Hepatocyte (in vitro differentiated cells): Measurements from ENCODE around the gene FITM1. TPM values are rescaled to one million over a fixed set of nuclear protein-coding genes. Genes with fewer than 3 reads are reported as not detected.

Experiments
- DNase-seq: peaks from one replicate; pipeline ENCODE4 v3.0.0-alpha.2; 2016; ENCODE audit warnings: low spot score
- H2AFZ ChIP-seq: fragments of 200-600 bp; sonication (generic); 2 replicates; pipeline ENCODE4 v1.6.0; 2016; ENCODE audit warnings: antibody characterized with exemption, mild to moderate bottlenecking
- H3K27ac ChIP-seq: fragments of 200-600 bp; sonication (generic); 2 replicates; pipeline ENCODE4 v1.5.1; 2016; ENCODE audit warnings: mild to moderate bottlenecking
- H3K27me3 ChIP-seq: fragments of 200-600 bp; sonication (generic); 2 replicates; pipeline ENCODE4 v1.6.1; 2016
- H3K36me3 ChIP-seq: fragments of 200-600 bp; sonication (generic); replicated peaks from 2 replicates; pipeline ENCODE4 v1.5.1; 2016; ENCODE audit warnings: low read depth; ENCODE audit not compliant: insufficient read depth
- H3K4me1 ChIP-seq: fragments of 200-600 bp; sonication (generic); 2 replicates; pipeline ENCODE4 v1.5.1; 2016; ENCODE audit warnings: mild to moderate bottlenecking, moderate library complexity; ENCODE audit not compliant: insufficient read depth
- H3K4me2 ChIP-seq: fragments of 200-600 bp; sonication (generic); 2 replicates; pipeline ENCODE4 v1.6.0; 2016
- H3K4me3 ChIP-seq: fragments of 200-600 bp; sonication (generic); 2 replicates; pipeline ENCODE4 v1.5.1; 2016; ENCODE audit warnings: mild to moderate bottlenecking
- H3K79me2 ChIP-seq: fragments of 200-600 bp; sonication (generic); 2 replicates; pipeline ENCODE4 v1.6.0; 2017; ENCODE audit warnings: mild to moderate bottlenecking
- H3K9me2 ChIP-seq: fragments of 200-600 bp; sonication (generic); replicated peaks from 2 replicates; pipeline ENCODE4 v1.6.0; 2017; ENCODE audit warnings: mild to moderate bottlenecking; ENCODE audit not compliant: insufficient read depth
- H3K9me3 ChIP-seq: fragments of 200-600 bp; sonication (generic); 2 replicates; pipeline ENCODE4 v1.5.1; 2016; ENCODE audit warnings: low read depth, mild to moderate bottlenecking
- H4K20me1 ChIP-seq: fragments of 200-600 bp; sonication (generic); 2 replicates; pipeline ENCODE4 v1.6.0; 2016; ENCODE audit warnings: mild to moderate bottlenecking; ENCODE audit not compliant: insufficient read depth, poor library complexity, severe bottlenecking
- EZH2 ChIP-seq: fragments of 200-600 bp; sonication (generic); IDR thresholded peaks from 2 replicates; pipeline ENCODE4 v1.6.1; 2016; ENCODE audit warnings: antibody characterized with exemption, mild to moderate bottlenecking, borderline replicate concordance
- EZH2phosphoT487 ChIP-seq: fragments of 200-600 bp; sonication (generic); IDR thresholded peaks from one replicate; pipeline ENCODE4 v1.6.1; 2018; ENCODE audit warnings: antibody characterized with exemption, mild to moderate bottlenecking, low read depth, moderate library complexity; ENCODE audit not compliant: unreplicated experiment, severe bottlenecking
- WGBS: methylation state at CpG from one replicate; pipeline ENCODE4 v1.1.6; 2016; ENCODE audit warnings: low lambda C conversion rate; ENCODE audit errors: missing lambda C conversion rate; 5-methylcytosine and 5-hydroxymethylcytosine counted together
- polyA plus RNA-seq: library from polyadenylated mRNA; unstranded; fragments of >200 nt; fragmentation: Nextera tagmentation; extraction: Ambion mirVana; gene quantifications from 2 replicates; pipeline ENCODE4 v1.2.1, GENCODE V29; 2016
- total RNA-seq: library from RNA; depleted of rRNA; stranded (reverse); fragments of >200 nt; gene quantifications from 2 replicates; pipeline ENCODE4 v1.2.3, GENCODE V29; 2014
- TF ChIP-seq, protein P1 (sequence below): fragments of 200-600 bp; sonication (generic); IDR thresholded peaks from 2 replicates; pipeline ENCODE4 v1.5.1; 2016; ENCODE audit warnings: antibody characterized with exemption, mild to moderate bottlenecking; ENCODE audit not compliant: poor library complexity

Gene FITM1
- total and polyA plus RNA-seq, 2 experiments from 2014 or later: 1.0 to 2.2 TPM

DNA sequence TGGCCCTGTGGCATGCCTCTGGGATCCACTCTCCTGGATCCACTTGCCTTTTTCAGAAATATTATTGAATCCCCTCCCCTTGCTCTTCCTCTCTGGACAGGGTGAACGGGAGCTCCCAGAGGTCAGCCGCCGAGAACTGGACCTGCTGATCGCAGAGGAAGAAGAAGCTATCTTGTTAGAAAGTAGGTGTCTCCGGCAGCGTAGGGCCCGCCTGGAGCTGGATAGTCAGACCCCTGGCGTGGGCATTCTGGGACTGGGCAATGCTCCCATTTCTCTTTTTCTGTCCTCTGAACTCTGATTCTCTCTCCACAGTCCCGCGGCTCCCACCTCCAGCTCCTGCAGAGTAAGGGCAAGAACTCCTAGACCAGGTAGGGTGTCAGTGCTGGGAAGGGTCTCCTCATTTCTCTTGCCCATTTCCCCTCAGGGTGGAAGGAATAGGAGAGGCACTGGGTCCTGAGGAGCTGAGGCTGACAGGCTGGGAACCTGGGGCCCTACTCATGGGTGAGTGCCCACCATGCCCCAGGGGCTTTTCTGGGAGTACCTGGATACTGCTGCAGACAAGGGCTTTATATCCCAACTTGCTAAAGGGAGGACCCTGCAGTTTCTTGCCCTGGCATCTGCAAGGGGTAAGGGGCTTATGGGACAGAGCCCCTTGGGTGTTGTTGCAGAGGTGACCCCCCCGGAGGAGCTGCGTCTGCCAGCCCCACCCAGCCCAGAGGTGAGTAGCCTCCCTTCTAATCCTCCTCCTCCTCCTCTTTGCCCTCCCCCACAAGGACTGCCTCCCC, 46.8 kb downstream of the FITM1 start:
- no peak for TF ChIP-seq EZH2
- Histone ChIP-seq H3K9me2 (no peaks in the 10 kb centered on the region), H2AFZ (no peak overlapping the region), H3K79me2 (peaks cover 25% of the 10 kb centered on the region), H3K4me2 (no peak overlapping the region), H3K4me1 (peaks cover 5% of the 10 kb centered on the region), H4K20me1 (no peaks in the 10 kb centered on the region), H3K36me3 (peaks cover 2% of the 10 kb centered on the region), H3K4me3 (no peak overlapping the region), H3K9me3 (no peaks in the 10 kb centered on the region), H3K27ac (no peak overlapping the region), H3K27me3 (no peaks in the 10 kb centered on the region)
- 97% methylated on average over 12 of the region's 12 CpGs for WGBS
- DNase-seq: no peak

DNA sequence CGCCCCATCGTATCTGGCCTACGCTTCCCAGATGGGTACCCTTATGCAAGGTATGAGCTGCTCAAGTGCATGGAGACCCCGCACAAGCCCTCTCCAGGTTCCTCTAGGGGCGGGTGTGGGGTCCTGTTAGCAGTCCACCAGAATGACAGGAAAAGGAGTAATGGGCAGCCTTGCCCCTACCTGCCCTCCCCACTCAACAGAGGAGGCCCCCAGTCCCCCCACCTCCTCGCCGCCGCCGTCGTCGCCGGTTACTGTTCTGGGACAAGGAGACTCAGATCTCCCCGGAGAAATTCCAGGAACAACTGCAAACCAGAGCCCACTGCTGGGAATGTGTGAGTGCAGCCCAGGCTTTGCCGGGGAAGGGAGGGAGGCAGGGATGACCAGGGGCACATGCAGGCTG, 47.4 kb downstream of the FITM1 start:
- 92% methylated on average over 7 of the region's 14 CpGs for WGBS

DNA sequence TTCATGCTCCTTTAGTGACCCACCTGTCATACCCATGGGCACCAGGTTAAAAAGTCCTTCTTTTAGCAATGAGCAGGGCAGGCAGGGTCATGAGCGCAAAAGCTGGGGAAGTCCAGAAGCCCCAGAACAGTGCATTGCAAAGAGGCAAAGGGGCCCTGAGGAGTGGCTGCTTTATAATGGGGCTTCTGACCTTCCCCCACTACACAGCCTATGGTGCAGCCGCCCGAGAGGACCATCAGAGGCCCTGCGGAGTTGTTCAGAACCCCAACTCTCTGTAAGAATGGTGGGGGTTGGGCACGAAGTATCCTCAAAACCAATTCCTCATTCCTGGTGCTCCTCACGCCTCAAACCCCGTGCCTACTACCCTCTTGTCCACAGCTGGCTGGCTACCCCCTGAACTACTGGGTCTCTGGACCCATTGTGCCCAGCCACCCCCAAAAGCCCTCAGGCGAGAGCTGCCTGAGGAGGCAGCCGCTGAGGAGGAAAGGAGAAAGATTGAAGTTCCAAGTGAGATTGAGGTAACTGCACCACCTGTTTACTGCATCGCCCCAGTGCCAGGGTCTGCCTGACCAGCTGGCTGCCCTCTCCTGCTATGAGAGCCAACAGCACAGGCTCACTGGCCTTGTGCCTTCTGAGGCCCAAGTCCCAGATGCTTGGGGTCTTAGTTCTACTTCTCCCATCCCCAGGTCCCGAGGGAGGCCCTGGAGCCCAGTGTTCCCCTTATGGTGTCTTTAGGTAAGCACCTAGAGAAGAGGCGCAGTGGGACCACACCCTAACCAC, 48.1 kb downstream of the FITM1 start:
- TF ChIP-seq EZH2 (no peak), EZH2phosphoT487 (no peak)
- TF ChIP-seq, protein P1, sequence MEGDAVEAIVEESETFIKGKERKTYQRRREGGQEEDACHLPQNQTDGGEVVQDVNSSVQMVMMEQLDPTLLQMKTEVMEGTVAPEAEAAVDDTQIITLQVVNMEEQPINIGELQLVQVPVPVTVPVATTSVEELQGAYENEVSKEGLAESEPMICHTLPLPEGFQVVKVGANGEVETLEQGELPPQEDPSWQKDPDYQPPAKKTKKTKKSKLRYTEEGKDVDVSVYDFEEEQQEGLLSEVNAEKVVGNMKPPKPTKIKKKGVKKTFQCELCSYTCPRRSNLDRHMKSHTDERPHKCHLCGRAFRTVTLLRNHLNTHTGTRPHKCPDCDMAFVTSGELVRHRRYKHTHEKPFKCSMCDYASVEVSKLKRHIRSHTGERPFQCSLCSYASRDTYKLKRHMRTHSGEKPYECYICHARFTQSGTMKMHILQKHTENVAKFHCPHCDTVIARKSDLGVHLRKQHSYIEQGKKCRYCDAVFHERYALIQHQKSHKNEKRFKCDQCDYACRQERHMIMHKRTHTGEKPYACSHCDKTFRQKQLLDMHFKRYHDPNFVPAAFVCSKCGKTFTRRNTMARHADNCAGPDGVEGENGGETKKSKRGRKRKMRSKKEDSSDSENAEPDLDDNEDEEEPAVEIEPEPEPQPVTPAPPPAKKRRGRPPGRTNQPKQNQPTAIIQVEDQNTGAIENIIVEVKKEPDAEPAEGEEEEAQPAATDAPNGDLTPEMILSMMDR: no peak
- H3K4me1 ChIP-seq: no peaks in the 10 kb centered on the region
- no peaks in the 10 kb centered on the region for H3K27me3 ChIP-seq
- H3K9me3 ChIP-seq: no peaks in the 10 kb centered on the region
- H3K27ac ChIP-seq: peak overlapping the region; percentile 87
- H3K36me3 ChIP-seq: peaks cover 2% of the 10 kb centered on the region
- H3K4me3 ChIP-seq: no peak overlapping the region
- H3K79me2 ChIP-seq: peaks cover 12% of the 10 kb centered on the region
- no peaks in the 10 kb centered on the region for H4K20me1 ChIP-seq
- DNase-seq: no peak
- WGBS: 89% methylated on average over 12 of the region's 12 CpGs
- no peak overlapping the region for H3K4me2 ChIP-seq
- H2AFZ ChIP-seq: no peak overlapping the region
- no peaks in the 10 kb centered on the region for H3K9me2 ChIP-seq

More for the DNA sequence above, 47.4 kb downstream of the FITM1 start:
- TF ChIP-seq EZH2phosphoT487 (no peak), EZH2 (no peak)
- TF ChIP-seq, protein P1: no peak
- Histone ChIP-seq H3K27ac (no peak overlapping the region), H3K9me2 (no peaks in the 10 kb centered on the region), H3K4me2 (no peak overlapping the region), H4K20me1 (no peaks in the 10 kb centered on the region), H3K4me1 (peaks cover 3% of the 10 kb centered on the region), H3K9me3 (no peaks in the 10 kb centered on the region), H3K36me3 (peaks cover 2% of the 10 kb centered on the region), H2AFZ (no peak overlapping the region), H3K4me3 (no peak overlapping the region), H3K79me2 (peaks cover 19% of the 10 kb centered on the region), H3K27me3 (no peaks in the 10 kb centered on the region)
- no peak for DNase-seq
